Stimulated activated naive CD4-positive, alpha-beta T cell treated with Interleukin-2 at 50 U/mL for 16 hours (primary cell): ENCODE measurements around the gene MDGA2.
"Not testable (repeated sequence)": the region's sequence is repeated elsewhere in the genome, so short reads cannot be mapped to it uniquely, and the experiment has no call there.

Experiments used
- DNase-seq: peaks from one replicate; lab custom pipeline; 2025; lab: John Stamatoyannopoulos, UW

MDGA2 gene

DNA sequence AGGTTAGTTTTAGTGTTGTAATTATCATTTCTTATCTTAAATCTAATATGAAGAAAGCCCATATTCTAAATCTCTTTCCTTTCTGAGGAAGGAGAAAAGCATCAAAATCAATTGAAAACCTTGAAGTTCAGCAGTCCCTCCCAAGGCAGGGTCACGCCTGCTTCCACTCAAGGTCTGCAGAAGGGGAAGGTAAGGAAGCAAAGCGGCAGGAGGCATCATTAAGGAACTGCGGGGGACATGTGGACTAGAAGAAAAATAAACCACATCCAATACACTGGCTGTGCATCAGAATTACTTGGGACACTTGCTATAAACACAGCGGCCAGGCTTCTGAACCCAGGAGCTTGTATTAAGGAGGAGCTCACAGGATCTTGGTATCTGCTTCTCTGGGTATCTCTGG, 759.9 kb downstream of the MDGA2 start:
- not testable (repeated sequence) for DNase-seq

GRCh38 chr14:46902837-46903236, 772.6 kb downstream of the MDGA2 start:
- DNase-seq: no peak

- DNase-seq: no peak
These were observed 780.9 kb downstream of the MDGA2 start for GRCh38 chr14:46894476-46894875.

GRCh38 chr14:46887144-46887543, 788.3 kb downstream of the MDGA2 start:
- DNase-seq: no peak

- no peak for DNase-seq
These were observed 789.8 kb downstream of the MDGA2 start for GRCh38 chr14:46885566-46885965.

DNA sequence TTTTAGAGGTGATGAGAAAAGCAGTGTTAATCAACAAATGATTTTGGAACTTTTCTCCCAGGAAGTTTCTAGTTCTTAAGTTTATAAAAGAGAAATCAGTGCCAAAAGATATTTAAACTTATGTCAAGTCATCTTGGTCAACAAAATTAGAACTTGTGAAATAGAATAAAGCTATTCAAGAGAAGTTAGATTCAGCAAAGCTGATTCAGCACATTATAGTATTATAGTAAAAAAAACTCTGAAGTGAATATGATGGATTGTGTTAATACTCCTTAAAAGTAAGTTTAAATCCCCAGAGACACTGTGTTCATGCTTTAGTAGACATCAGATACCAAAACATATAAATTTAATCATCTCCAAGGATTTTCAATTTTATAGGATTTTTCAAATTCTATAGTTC, 813.7 kb downstream of the MDGA2 start:
- DNase-seq: no peak

- no peak for DNase-seq
These were observed 834.3 kb downstream of the MDGA2 start for GRCh38 chr14:46840944-46841720.

- no peak for DNase-seq
These were observed 855.1 kb downstream of the MDGA2 start for GRCh38 chr14:46820291-46820690.

- no peak for DNase-seq
These were observed 856.3 kb downstream of the MDGA2 start for GRCh38 chr14:46819117-46819516.

GRCh38 chr14:46818147-46818546, 857.3 kb downstream of the MDGA2 start:
- DNase-seq: no peak

- DNase-seq: no peak
These were observed 882.3 kb downstream of the MDGA2 start for GRCh38 chr14:46793144-46793543.
